ENCODE measurements around the gene RHOH.
"Not testable (repeated sequence)": the region's sequence is repeated elsewhere in the genome, so short reads cannot be mapped to it uniquely, and the experiment has no call there.

GRCh38 chr4:40282857-40283256, 86.0 kb downstream of the RHOH start:
- TF ChIP-seq, protein P1, sequence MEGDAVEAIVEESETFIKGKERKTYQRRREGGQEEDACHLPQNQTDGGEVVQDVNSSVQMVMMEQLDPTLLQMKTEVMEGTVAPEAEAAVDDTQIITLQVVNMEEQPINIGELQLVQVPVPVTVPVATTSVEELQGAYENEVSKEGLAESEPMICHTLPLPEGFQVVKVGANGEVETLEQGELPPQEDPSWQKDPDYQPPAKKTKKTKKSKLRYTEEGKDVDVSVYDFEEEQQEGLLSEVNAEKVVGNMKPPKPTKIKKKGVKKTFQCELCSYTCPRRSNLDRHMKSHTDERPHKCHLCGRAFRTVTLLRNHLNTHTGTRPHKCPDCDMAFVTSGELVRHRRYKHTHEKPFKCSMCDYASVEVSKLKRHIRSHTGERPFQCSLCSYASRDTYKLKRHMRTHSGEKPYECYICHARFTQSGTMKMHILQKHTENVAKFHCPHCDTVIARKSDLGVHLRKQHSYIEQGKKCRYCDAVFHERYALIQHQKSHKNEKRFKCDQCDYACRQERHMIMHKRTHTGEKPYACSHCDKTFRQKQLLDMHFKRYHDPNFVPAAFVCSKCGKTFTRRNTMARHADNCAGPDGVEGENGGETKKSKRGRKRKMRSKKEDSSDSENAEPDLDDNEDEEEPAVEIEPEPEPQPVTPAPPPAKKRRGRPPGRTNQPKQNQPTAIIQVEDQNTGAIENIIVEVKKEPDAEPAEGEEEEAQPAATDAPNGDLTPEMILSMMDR (conservative IDR thresholded peaks at IDR 0.05; ENCODE audit: low read length) = not testable (repeated sequence)
- not testable (repeated sequence) for TF ChIP-seq EZH2phosphoT487 (IDR thresholded peaks at IDR 0.05; ENCODE audit: borderline replicate concordance, low read depth, low read length)

Data from OCI-LY7 (cell line).